HL-60/S4 (cell line): ENCODE results near the gene PRELID3B.

ENCODE experiments used
- in situ Hi-C: fragments of 300-500 bp; cut with MboI; formaldehyde crosslinking; loops from 2 replicates; pipeline ENCODE4 v1.14.3; 2022; ENCODE audit warnings: low sequenced_read_pairs

PRELID3B gene

DNA sequence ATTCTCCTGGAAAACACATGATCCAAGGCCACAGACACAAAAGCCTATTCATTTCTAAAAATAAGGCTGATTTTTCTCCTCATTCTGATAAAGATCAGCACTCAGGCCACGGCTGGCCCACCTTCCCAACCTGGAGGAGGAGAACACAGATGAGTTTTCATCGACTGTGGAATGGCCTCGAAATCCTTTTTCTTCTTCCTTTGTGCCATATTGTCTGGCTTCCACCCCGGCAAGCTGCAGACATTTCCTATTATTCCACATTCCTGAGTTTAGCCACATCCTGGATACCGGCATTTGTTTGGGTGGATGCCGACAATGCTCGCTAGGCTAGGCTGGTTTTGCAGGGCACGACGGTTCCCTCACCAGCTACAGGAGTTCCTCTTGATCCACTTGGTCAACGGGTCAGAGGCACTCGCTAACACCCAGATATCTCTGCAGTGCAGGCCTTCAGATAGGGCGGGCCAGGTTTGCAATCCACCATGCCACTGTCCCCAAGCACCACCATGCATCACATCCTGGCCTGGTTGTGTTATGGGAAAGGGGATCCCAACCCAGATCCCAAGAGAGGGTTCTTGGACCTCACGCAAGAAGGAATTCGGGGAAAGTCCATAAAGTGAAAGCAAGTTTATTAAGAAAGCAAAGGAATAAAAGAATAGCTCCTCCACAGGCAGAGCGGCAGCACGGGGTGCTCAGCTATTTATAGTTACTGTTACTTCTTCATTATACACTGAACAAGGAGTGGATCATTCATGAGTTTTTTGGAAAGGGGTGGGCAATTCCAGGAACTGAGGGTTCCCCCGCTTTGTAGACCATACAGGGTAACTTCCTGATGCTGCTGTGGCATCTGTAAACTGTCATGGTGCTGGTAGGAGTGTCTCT lies 31.4 kb downstream of the PRELID3B start:
- in situ Hi-C loops: no loop called here

DNA sequence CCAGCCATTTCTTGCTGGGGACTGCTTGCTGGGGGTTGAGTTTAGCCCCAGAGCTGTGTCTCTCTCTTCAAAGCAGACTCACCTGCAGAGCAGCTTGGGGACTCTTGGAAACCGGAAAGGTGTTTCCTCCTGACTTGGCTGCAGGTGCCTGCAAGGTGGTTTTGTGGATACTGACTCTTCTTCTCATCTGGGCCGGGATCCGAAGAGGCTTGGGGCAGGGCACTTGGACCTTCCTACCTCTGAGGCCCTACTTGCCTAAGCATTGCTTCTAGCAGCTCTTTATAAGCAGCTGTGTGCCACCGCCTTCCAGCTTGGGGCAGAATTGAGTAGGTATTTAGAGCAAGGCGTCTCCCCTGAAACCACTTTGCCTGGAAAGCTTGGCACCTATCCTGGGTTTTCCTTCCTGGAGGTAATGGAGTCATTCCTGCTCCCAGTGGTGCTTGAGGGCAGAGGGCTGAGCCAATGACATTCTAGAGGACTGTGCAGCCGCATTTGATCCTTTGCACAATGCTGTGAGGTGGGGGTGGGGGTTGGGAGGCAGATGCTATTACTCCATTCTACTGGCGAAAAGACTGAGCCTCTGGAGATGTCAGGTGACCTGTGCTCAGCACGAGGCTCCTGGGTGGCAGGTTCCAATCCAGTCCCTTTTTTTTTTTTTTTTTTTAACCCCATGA lies 32.1 kb downstream of the PRELID3B start:
- in situ Hi-C loops: no loop called here

DNA sequence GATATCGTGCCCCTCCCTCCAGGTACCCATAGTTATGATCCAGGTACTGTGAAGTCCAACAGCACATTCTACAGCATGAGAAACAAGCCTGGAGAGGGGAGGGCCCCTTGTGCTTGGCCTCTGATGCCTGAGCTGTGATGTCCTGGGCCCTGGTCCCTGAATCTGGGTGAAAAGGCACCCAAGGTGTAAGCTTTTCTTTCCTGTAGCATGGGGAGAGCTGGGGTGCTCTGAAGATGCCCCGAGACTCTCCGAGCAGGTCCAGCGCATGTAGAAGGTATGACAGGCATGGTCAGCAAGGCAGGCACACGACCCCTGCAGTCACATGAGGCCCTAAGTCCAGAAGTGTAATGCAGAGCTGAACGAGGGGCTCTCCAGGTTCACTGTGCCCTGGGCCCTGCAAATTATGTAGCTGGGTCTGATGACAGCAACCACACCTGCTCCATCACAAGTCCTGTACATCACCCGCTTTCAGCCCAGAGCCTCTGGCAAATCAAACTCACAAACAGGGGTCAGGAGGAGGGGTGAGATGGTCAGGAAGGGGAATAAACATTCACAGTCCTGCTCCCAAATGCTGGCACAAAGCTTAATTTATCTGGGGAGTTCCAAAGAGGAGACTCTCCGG lies 33.8 kb downstream of the PRELID3B start:
- in situ Hi-C loops: no loop called here

DNA sequence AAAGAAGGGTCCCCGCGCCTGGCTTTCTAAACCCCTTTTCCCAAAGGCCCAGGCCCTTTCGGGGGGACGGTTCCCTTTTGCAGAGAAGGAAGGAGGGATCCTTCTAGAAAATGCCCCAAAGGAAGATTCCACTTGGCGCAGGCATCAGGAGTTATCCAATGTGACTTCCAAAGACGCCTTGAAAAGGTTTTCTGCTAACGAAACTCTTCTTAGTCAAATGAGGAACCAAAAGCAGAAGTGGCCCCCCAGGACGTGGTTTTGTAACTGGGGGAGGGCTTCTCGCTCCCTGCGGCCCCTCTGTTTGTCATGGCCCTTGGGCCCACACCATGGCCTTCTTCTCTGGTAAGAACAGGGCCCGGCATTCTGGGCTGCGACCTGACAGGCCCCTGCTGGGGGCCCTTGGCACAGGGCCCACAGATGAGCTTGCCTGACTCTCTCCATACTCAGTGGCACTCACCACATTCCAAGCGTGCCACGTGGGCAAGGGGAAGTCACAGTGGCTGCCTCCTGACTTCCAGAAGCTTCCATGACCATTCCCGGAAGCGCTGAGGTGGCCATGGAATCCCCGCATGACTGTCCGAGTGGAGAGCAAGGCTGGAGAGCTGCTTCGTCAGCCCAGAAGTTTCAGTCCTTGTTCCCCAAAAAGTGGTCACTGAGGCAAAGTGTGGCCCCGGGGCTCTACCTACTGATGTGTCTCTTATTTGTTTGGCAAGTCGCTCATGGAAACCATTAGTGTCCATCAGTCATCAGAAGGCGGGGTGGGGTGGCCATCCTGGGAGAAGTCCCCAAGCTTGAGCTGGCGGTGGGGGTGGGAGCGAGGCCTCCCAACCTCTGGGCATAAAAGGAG lies 34.7 kb downstream of the PRELID3B start:
- in situ Hi-C loops: no loop called here

DNA sequence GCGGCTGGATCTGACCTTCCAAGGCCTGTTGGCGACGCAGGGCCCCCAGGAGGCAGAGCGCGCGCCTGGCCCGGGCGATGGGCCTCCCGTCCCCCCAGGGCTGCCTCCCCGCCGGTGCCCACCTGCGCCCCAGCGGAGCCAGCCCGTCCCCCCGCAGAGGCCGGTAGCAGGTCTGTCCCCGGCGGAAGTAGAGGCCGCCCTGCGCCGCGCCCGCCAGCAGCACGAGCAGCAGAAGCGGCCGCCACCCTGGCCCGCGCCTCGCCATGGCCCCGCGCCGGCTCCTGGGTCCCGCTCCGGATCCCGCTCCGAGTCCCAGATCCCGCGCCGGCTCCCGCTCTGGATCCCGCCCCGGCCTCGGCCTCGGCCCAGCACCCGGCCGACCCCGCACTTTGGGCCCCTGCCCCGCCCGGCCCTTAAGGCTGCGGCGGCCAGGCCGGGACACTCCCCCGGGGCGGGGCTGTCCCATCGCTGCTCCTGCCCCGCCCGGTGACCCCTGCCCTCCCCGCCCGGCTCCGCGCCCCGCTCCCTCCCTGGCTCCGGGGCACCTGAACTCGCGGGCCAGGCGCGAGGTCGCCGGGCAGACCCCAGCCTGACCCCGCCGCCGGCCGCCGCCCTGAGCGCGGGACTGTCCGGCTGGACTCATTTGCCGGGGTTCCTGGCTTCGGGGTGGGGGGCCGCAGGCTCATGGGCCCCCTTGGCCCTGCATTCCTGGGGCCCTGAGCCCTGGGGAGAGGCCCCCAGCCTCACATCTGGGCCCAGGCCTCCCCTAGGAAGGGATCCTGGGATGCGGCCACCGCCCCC lies 35.5 kb downstream of the PRELID3B start, which contains the start of gene CTSZ:
TSS of gene CTSZ (minus strand) at position 391 of the 801 bp plus-strand sequence. CDS start at position 265, 126 bp downstream.
- in situ Hi-C loops: no loop called here

DNA sequence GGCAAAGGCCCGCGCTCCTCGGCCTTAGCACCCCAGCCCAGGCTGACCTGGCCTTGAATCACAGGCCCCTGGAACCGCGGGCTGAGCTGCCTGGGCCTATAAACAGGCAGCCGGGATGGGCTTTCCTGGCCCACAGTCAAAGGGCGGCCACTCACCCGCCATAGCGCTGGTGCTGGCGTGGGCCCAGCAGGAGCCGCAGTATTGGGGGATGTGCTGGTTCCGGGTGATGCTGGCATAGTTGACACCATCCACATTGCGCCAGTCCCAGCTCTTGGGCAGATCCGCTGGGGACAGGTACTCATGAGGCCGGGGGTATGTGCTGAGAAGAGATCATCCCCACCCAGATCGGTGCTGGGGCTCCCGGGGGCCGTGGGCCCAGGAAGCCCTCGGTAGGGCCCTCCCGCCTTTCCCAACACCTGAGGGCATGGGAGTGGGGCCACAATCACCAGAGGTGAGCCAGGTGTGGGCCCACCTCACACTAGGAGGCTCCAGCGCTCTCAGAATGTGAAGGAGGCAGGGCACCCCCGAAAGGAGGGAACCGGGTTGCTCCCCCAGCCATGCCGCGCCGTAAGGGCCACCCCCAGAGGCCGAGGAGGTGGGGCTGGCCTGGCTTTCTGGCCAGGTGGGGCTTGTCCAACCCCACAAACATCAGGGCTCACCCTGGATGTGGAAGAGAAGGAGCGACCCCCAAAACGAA lies 36.3 kb downstream of the PRELID3B start:
- in situ Hi-C loops: no loop called here

DNA sequence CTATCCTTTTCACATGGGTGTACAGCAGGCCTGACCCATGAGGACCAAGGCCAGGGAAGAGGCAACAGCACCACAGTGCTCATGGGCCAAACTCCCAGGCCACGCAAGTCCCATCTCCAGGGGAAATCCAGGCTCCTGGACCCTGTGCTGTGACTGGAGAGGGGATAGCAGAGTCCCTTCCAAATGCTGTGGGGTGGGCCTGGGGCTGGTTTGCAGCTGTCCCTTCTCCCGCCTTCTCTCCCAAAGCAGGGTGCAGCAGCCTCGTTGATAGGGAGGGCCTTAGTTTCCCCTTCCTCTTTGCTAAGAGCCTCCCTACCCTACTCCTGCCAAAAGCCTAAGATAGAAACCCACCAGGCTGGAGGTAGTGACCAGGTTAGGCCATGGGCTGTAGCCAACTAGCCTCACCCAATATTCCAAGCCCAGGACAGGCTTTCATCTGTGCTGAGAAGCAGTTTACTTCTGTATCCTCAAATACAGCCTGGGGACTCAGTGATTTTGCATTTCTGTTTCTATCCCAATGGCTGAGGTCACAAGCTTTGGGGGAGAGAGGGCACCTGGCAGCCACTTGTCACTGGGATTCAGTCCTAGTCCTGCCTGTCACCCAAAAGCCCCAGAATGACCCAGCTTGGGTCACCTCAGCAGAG lies 36.9 kb downstream of the PRELID3B start:
- in situ Hi-C loops: no loop called here

DNA sequence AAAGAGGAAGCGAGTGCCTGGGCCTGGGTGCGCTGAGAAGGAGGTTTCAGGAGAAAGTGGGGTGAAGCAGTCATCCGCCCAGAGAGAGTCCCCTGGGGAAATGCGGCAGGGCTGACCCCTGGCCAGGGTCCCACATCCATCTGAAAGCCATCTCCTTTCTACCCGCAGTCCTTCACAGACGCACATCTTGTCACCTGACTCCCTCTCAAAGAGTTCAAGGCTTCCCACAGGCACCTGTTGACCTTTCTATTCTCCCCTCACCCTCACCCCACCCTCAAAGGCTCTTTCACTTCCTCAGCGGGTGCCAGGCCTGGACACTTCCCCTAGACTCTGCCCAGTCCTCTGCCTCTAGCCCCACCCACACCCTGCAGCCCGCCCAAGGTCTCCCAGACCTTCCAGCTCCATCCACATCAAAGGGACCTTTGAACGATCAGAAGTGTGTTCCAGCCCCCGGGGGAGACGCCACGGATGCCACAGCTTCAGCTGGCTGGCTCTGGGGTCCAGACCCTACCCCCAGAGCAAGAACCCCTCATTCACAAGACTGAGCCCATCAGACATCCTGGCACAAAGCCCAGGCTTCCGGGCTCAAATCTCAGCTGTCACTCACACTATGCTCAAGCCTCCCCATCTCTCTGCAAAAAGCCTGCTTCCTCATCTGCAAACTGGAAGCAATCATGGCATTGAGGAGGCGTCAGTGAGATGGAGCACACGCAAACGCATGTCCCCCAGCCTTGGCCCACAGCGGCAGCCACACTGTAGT lies 37.6 kb downstream of the PRELID3B start:
- in situ Hi-C loops: no loop called here

DNA sequence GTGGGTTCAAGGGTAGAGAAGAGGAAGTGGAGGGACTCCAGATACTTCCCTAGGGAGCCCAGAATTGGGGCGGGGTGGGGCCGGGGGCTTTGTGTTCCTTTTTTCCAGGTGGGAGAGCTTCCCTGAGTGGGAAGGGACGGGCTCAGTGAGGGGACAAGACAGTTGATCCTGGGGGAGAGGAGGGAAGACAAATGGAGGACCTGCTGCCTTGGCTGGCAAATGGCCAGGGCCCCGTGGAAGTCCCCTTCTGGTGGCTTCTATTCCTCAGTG lies 38.2 kb downstream of the PRELID3B start:
- in situ Hi-C loops: no loop called here

DNA sequence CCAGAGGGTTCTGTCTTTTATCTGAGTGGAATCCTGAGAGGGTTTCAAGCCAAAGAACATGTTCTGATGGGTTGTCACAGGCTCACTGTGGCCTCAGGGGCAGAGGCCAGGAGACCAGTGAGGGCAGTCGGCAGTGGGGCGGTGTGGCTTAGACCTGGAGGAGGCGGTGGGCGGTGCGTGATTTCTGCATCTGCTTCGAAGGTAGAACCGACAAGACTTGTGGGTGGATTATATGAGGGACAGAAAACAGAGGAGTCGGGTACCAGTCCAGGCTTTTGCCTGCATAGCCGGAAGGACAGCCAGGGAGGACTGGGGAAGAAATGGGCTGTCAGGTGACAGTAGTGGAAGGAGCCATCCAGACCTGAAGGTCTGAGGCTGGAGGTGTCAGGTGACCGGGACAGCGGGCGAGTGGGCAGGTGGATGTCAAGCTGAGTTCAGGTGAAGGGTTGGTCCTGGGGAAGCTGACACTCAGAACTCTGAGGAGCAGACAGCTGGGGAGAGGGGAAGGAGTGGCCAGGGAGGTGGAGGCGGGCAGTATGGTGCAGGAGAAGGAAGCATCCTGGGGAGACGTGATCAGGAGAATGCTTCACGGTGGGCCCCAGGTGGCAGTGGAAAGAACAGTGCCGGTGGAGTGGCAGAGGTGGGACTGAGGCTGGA lies 38.6 kb downstream of the PRELID3B start:
- in situ Hi-C loops: no loop called here

DNA sequence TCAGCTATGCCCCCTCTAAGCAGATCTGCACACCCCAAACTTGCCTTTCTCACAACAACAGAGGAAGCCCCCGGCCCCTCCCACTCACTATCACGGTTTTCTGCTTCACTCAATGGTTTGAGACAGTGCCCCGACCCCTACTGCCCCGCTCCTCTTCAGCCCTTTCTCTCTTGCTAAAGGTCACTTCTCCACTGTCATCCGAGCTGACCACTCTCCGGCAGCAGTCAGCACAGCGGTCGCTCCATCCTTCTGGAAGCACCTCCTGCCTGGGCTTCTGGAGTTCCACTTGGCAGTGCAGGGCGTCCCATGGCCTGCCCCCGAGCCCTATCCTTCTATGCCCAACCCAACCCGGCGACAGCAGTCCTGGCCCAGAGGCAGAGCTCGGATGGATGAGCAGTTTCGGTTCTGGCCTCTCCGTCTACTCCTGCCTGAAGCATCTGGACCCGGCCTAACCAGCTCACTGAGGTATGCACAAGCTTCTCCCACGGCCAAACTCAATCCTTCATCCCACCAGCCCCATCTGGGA lies 39.6 kb downstream of the PRELID3B start:
- in situ Hi-C loops: no loop called here

DNA sequence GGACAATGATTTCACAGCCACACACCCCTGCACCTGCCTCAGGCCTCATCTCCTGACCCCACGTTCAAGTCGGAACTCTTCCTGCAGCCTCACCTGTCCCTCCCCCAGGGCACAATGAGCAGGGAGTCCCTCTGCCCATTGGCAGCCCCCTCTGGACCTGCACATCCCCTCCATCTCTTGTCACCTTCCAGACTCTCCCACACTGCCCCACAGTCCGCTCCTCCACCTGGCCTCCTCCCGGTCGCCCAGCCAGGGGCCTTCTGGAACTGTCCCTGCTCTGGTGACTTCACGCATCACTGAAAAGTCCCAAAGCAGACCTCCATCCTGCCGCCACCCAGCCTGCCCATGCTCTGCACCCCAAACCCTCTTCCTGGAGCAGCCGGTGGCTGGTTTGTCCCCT lies 40.2 kb downstream of the PRELID3B start:
- in situ Hi-C loops: no loop called here

DNA sequence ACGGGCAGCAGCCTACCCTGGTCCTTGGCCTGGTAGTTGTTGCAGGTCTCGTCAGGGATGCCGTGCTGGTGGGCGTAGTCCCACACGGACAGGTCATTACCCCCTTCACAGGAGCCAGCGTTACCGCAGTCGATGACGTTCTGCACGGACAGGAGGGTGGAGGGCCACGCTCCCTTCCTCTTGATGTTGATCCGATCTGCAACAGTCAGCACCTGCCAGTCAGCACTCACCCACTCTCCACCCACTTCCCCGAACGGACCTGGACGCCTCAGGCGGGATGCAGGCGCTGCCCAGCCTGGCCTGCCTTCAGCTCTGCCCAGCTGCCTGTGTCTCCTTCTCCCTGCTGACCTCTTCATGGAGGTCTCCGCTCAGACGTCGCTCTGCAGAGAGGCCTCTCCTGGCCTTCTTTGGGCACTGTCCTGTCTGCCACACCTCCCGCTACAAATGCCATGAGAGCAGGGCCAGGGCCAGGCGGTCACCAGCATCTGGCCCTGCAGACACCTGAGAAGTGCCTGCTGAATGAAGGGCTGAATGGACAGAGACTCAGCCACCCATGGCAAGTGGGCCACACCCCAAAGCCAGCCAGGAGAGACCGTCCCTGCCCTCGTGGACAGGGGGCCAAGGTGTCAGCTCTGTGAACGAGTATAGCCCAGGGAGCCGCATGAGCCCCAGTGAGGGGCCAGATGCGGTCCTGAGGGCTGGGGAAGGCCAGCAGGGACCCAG lies 41.0 kb downstream of the PRELID3B start:
- in situ Hi-C loops: no loop called here

DNA sequence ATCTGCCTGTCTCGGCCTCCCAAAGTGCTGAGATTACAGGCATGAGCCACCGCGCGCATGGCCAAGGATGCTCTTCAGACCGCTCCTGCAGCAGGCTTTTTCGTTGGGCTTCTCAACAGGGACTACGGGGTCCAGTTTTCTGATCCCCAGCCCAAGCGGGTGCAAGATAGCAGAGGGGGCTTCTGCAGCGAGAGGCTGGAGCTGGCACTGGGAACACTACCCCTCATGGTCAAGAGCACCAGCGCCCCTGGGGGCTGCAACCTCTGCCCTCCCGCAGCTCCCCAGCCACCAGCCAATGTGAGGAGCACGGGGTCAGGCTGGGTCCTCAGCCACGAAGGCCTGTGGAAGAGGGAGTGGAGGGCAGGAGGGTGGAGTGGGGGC lies 41.5 kb downstream of the PRELID3B start:
- in situ Hi-C loops: no loop called here

DNA sequence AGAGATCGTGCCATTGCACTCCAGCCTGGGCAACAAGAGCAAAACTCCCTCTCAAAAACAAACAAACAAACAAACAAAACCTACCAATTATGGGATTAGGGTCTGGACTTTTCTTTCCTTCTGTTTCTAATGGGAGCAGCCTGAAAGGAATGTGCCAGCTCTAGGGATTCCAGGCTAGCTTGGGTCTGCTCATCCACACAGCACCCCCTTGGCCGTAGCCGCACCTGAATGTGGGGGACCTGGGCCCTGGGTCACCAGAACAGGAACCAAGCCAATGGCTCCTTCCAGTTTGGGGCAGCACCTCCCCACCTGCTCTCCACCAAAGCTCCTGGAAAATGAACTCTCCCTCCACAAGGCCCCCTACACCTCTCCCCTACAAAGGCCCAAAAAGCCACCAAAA lies 42.3 kb downstream of the PRELID3B start:
- in situ Hi-C loops: no loop called here

DNA sequence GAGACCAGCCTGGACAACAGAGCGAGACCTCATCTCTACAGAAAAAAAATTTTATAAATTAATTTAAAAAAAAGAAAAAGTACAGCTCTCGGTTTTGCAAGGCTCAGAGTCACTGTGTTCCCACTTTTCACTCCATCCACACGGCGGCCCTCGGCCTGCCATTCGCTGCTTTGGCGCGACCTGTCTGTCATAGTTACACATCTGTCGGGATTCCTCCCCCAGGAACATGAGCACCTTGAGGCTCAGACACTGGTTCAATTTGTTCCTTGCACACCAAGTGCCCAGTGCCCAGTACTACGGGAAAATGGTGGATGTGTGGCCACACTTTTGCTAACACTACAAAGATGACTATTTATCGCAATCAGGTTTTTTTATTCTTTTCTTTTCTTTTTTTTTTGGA lies 43.9 kb downstream of the PRELID3B start:
- in situ Hi-C loops: no loop called here

DNA sequence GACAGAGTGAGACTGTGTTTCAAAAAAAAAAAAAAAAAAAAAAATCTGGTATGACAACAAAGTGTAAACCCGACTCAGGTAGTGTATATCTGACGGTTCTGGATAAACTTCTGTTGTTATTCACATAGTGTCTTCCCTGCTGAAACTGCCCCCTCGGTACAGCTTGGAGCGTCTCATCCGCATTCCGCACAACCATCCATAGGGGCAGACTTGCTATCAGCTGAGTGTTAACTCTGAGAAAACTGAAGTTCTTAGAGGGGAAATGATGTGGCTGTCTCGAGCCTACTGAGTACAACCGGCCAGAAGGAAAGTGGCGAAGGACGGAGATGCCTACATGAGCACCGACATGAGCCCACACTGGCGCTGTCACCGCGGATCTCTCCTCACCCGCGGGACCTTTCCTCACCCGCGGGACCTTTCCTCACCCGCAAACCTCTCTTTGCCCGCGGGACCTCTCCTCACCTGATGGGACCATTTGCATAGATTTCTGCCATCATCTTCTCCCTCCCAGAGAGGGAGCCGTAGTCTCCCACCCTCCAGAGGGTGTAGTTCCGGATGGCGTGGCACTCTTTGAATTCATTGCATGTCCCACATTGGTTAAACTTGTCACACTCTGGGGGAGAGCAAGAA lies 45.3 kb downstream of the PRELID3B start:
- in situ Hi-C loops: no loop called here
